Small intestine (tissue), 7 donors: ENCODE measurements around the gene DIDO1. TPM values are rescaled to one million over a fixed set of nuclear protein-coding genes. Genes with fewer than 3 reads are reported as not detected.
A peak's percentile ranks its signal among the peaks of the same experiment; 100 is the strongest.

Experiments
- DNase-seq, 2 donors: peaks; one replicate each; pipeline versions ENCODE4 v3.0.0 to v3.0.0-alpha.2; 2013
- FAIRE-seq: peaks from 2 replicates; lab custom pipeline; 2012; peaks lifted over from hg19 to GRCh38; lab: Jason Lieb, UNC
- H3K27ac ChIP-seq, 3 donors: one replicate each; pipeline ENCODE4 v1.5.1; 2013; ENCODE audit warnings: low read length in 2 of 3, mild to moderate bottlenecking in 2 of 3, control low read depth in 1 of 3, inconsistent platforms in 1 of 3, low read depth in 1 of 3, moderate library complexity in 1 of 3
- H3K27me3 ChIP-seq, 3 donors: one replicate each; pipeline ENCODE4 v1.6.1; 2013; ENCODE audit warnings: low read length in 3 of 3, inconsistent platforms in 1 of 3; ENCODE audit not compliant: control insufficient read depth in 3 of 3, insufficient read depth in 3 of 3
- H3K36me3 ChIP-seq, 3 donors: one replicate each; pipeline ENCODE4 v1.6.1; 2013; ENCODE audit warnings: low read length in 3 of 3, inconsistent platforms in 1 of 3, low read depth in 1 of 3, mild to moderate bottlenecking in 1 of 3, moderate library complexity in 1 of 3; ENCODE audit not compliant: control insufficient read depth in 3 of 3, insufficient read depth in 2 of 3
- H3K4me1 ChIP-seq, 3 donors: one replicate each; pipeline ENCODE4 v1.6.1; 2013; ENCODE audit warnings: low read length in 2 of 3, inconsistent platforms in 1 of 3, low read depth in 1 of 3, mild to moderate bottlenecking in 1 of 3, moderate library complexity in 1 of 3; ENCODE audit not compliant: control insufficient read depth in 3 of 3, insufficient read depth in 2 of 3
- H3K4me3 ChIP-seq, 3 donors: one replicate each; pipeline ENCODE4 v1.5.1; 2013; ENCODE audit warnings: low read length in 3 of 3, control low read depth in 1 of 3, inconsistent platforms in 1 of 3, low read depth in 1 of 3, mild to moderate bottlenecking in 1 of 3, moderate library complexity in 1 of 3
- H3K9me3 ChIP-seq, 2 donors: one replicate each; pipeline ENCODE4 v1.6.1; 2013; ENCODE audit warnings: low read depth in 1 of 2, low read length in 1 of 2; ENCODE audit not compliant: control insufficient read depth in 2 of 2, insufficient read depth in 1 of 2
- WGBS, 3 donors: extraction: QIAGEN DNeasy Blood & Tissue Kit; methylation state at CpG; one replicate each; pipeline ENCODE4 v1.1.7; 2013; 5-methylcytosine and 5-hydroxymethylcytosine counted together
- polyA plus RNA-seq, 4 donors: library from polyadenylated mRNA; stranded (reverse) in 3 of 4; unstranded in 1 of 4; fragments of 200-250 nt in 3 of 4; fragments of 120-200 nt in 1 of 4; gene quantifications; one replicate each; pipeline versions ENCODE4 v1.2.1 to v1.2.3, GENCODE V29; 2013
- donor health status: healthy with polysubstance abuse.
- donor health status: control.
- donor health status: control.
- donor health status: Bipolar disorder and iron deficiency.
- donor health status: healthy.

The DIDO1 gene
- polyA plus RNA-seq, 4 donors, result 11.6 to 49.4 (median 15.7) TPM

- Histone ChIP-seq H3K36me3 (peaks cover 12 to 58% (median 19%) of the 10 kb centered on the region in 3 donors), H3K4me1 (peaks cover 0 to 4% (median 0%) of the 10 kb centered on the region in 3 donors), H3K27me3 (no peaks in the 10 kb centered on the region), H3K9me3 (no peaks in the 10 kb centered on the region), H3K27ac (no peak overlapping the region), H3K4me3 (no peak overlapping the region)
- DNase-seq (no peak), FAIRE-seq (no peak)
- WGBS, 3 donors, result 94 to 97% (median 97%) methylated on average over 14 of the region's 14 CpGs
Measured at GRCh38 chr20:62943396-62943795, 17.1 kb upstream of the DIDO1 start.

- H3K4me1 ChIP-seq, result peaks cover 0 to 4% (median 0%) of the 10 kb centered on the region in 3 donors
- DNase-seq, result no peak
- FAIRE-seq, result no peak
Measured at GRCh38 chr20:62942456-62942855, 16.2 kb upstream of the DIDO1 start.

GRCh38 chr20:62941792-62942191 is 15.5 kb upstream of the DIDO1 start:
- 96 to 100% (median 98%) methylated on average over 1 of the region's 1 CpG for WGBS, 3 donors
- no peak overlapping the region for H3K27ac ChIP-seq
- FAIRE-seq, result no peak
- no peak overlapping the region for H3K4me3 ChIP-seq
- no peaks in the 10 kb centered on the region for H3K9me3 ChIP-seq
- no peak for DNase-seq
- no peaks in the 10 kb centered on the region for H3K27me3 ChIP-seq
- peaks cover 0 to 4% (median 0%) of the 10 kb centered on the region in 3 donors for H3K4me1 ChIP-seq
- H3K36me3 ChIP-seq, result peaks cover 12 to 48% (median 19%) of the 10 kb centered on the region in 3 donors

More at GRCh38 chr20:62942456-62942855, 16.2 kb upstream of the DIDO1 start:
- Histone ChIP-seq H3K4me3 (no peak overlapping the region), H3K27ac (no peak overlapping the region), H3K36me3 (peaks cover 12 to 52% (median 19%) of the 10 kb centered on the region in 3 donors), H3K9me3 (no peaks in the 10 kb centered on the region), H3K27me3 (no peaks in the 10 kb centered on the region)
- WGBS, 3 donors, result 92 to 100% (median 93%) methylated on average over 2 of the region's 2 CpGs

- H3K4me1 ChIP-seq, result peaks cover 0 to 8% (median 3%) of the 10 kb centered on the region in 3 donors
- H3K27ac ChIP-seq, result no peak overlapping the region
- no peaks in the 10 kb centered on the region for H3K27me3 ChIP-seq
- H3K9me3 ChIP-seq, result no peaks in the 10 kb centered on the region
- peaks cover 12 to 45% (median 16%) of the 10 kb centered on the region in 3 donors for H3K36me3 ChIP-seq
- no peak for FAIRE-seq
- DNase-seq, result no peak
- H3K4me3 ChIP-seq, result no peak overlapping the region
- 91 to 92% (median 91%) methylated on average over 8 of the region's 8 CpGs for WGBS, 3 donors
Measured at GRCh38 chr20:62940875-62941274, 14.6 kb upstream of the DIDO1 start.

GRCh38 chr20:62938105-62938888 is 12.0 kb upstream of the DIDO1 start, which contains the start of gene GID8:
TSS of gene GID8 (plus strand) at chr20:62938147. CDS start at chr20:62941503, 3,356 bp downstream.
- DNase-seq (peak; percentile 42 to 83), FAIRE-seq (no peak)
- peak within 1 kb of the TSS; percentile 78 to 97 (median 91) for H3K27ac ChIP-seq
- H3K27me3 ChIP-seq, result no peaks in the 10 kb centered on the region
- H3K4me1 ChIP-seq, result peaks cover 5 to 10% (median 10%) of the 10 kb centered on the region in 3 donors
- WGBS, 3 donors, result 0% methylated on average over 48 to 78 of the region's 79 CpGs
- no peaks in the 10 kb centered on the region for H3K9me3 ChIP-seq
- H3K36me3 ChIP-seq, result peaks cover 2 to 44% (median 7%) of the 10 kb centered on the region in 3 donors
- H3K4me3 ChIP-seq, result peak within 1 kb of the TSS; percentile 82 to 98 (median 97)

DNA sequence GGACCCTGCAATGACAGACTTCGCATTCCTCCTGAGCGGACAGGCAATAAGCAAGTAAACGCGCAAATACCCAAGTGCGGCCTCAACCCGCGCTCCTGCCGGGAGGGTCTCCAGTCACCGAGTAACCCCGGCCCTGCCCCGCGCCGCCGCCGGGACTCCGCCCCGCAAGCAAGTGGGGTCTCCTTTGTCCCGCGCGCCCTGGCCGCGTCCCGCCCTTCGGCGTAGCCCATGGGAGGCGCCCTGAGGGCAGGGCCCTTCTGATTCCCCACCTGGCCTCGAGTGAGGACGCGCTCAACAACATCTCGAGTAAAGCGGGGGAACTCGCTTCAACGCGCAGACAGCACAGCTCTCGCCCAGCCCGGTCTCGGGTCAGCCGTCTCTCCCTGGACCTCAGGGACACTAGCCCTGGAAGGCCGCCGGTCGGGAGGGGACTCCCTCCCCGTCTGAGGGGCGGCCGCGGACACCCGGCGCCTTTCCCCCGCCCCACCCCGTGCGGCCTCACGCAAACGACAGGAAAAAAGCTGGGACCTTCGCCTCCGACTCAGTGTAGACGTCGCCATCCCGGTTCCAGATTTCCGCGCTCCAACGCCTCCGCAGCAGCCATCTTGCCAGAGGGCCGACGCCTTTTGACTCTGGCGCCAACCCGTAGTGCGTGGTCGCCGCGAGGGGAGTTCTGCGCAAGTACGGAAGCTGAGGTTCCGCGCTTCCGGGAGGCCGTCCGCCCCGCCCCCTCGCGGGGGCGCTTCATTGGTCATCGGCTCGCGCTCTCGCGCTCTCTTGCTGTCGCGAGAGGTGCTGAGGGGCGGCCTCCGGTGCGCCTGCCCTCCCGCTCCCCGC is 11.2 kb upstream of the DIDO1 start:
- H3K9me3 ChIP-seq, result no peaks in the 10 kb centered on the region
- H3K27ac ChIP-seq, result peak overlapping the region; percentile 77 to 97 (median 81)
- H3K4me1 ChIP-seq, result peaks cover 5 to 10% (median 10%) of the 10 kb centered on the region in 3 donors
- 0 to 1% (median 0%) methylated on average over 88 to 92 of the region's 92 CpGs for WGBS, 3 donors
- DNase-seq (peak; percentile 93 to 98), FAIRE-seq (no peak)
- peak overlapping the region; percentile 82 to 98 (median 97) for H3K4me3 ChIP-seq
- H3K27me3 ChIP-seq, result no peaks in the 10 kb centered on the region
- peaks cover 0 to 42% (median 7%) of the 10 kb centered on the region in 3 donors for H3K36me3 ChIP-seq

- FAIRE-seq, result no peak
Measured at GRCh38 chr20:62935968-62936585, 9.8 kb upstream of the DIDO1 start.

More at GRCh38 chr20:62935968-62936585, 9.8 kb upstream of the DIDO1 start:
- WGBS, 3 donors, result 89 to 91% (median 90%) methylated on average over 22 of the region's 22 CpGs
- H3K9me3 ChIP-seq, result no peaks in the 10 kb centered on the region
- DNase-seq, result no peak
- H3K27me3 ChIP-seq, result no peaks in the 10 kb centered on the region
- H3K27ac ChIP-seq, result no peak overlapping the region
- H3K36me3 ChIP-seq, result peaks cover 0 to 37% (median 7%) of the 10 kb centered on the region in 3 donors
- peaks cover 5 to 10% (median 10%) of the 10 kb centered on the region in 3 donors for H3K4me1 ChIP-seq
- H3K4me3 ChIP-seq, result peak overlapping the region in 1 of 3 donors; percentile 97
